Cardiac muscle cell (in vitro differentiated cells and primary cell): ENCODE data around the gene PIM3. TPM values are rescaled to one million over a fixed set of nuclear protein-coding genes. Genes with fewer than 3 reads are reported as not detected.

Experiments
- DNase-seq, 2 donors: peaks; one replicate each; pipeline versions ENCODE4 v3.0.0 to v3.0.0-alpha.2; 2010 to 2017; ENCODE audit warnings: low read depth in 1 of 2, low spot score in 1 of 2
- H3K27ac ChIP-seq: fragments of 200-600 bp; sonication (generic); 2 replicates; pipeline ENCODE4 v1.5.1; 2016
- H3K27me3 ChIP-seq: fragments of 200-600 bp; sonication (generic); 2 replicates; pipeline ENCODE4 v1.6.0; 2016; ENCODE audit warnings: control low read depth
- H3K36me3 ChIP-seq: fragments of 200-600 bp; sonication (generic); 2 replicates; pipeline ENCODE4 v1.5.1; 2016; ENCODE audit warnings: control low read depth
- H3K4me1 ChIP-seq: fragments of 200-600 bp; sonication (generic); 2 replicates; pipeline ENCODE4 v1.8.1; 2017; ENCODE audit warnings: low read depth, mild to moderate bottlenecking, mixed run types
- H3K4me3 ChIP-seq: fragments of 200-600 bp; sonication (generic); 2 replicates; pipeline ENCODE4 v1.5.1; 2016; ENCODE audit warnings: mild to moderate bottlenecking
- H3K9me3 ChIP-seq: fragments of 200-600 bp; sonication (generic); 2 replicates; pipeline ENCODE4 v1.5.1; 2017; ENCODE audit warnings: low read depth, mild to moderate bottlenecking, control low read depth
- CTCF ChIP-seq: IDR thresholded peaks from 2 replicates; pipeline ENCODE4 v1.5.1; 2012; ENCODE audit warnings: low read depth, mild to moderate bottlenecking, low read length
- polyA plus RNA-seq: library from polyadenylated mRNA; unstranded; fragments of >200 nt; fragmentation: Nextera tagmentation; extraction: Ambion mirVana; gene quantifications from 2 replicates; pipeline ENCODE4 v1.2.1, GENCODE V29; 2016
- total RNA-seq: library from RNA; depleted of rRNA; stranded (reverse); fragments of >200 nt; gene quantifications from 2 replicates; pipeline ENCODE4 v1.2.3, GENCODE V29; 2016

Gene PIM3
- total and polyA plus RNA-seq, 2 experiments from 2014 or later = 46.1 to 62.2 TPM

GRCh38 chr22:49961005-49961600 is 531 bp downstream of the PIM3 start:
- Histone ChIP-seq H3K4me3 (peak overlapping the region; percentile 93), H3K9me3 (no peaks in the 10 kb centered on the region), H3K36me3 (peaks cover 11% of the 10 kb centered on the region), H3K27ac (peak overlapping the region; percentile 99), H3K27me3 (no peaks in the 10 kb centered on the region), H3K4me1 (peaks cover 17% of the 10 kb centered on the region)
- no peak for TF ChIP-seq CTCF
- peak; percentile 57 to 62 for DNase-seq

GRCh38 chr22:49961601-49962011 is 1.0 kb downstream of the PIM3 start:
- no peaks in the 10 kb centered on the region for H3K9me3 ChIP-seq
- H3K4me3 ChIP-seq = peak overlapping the region; percentile 93
- peaks cover 22% of the 10 kb centered on the region for H3K4me1 ChIP-seq
- no peak for TF ChIP-seq CTCF
- peak overlapping the region; percentile 99 for H3K27ac ChIP-seq
- peaks cover 11% of the 10 kb centered on the region for H3K36me3 ChIP-seq
- DNase-seq = peak in 1 of 2 donors; percentile 33
- no peaks in the 10 kb centered on the region for H3K27me3 ChIP-seq

- H3K4me3 ChIP-seq = peak overlapping the region; percentile 93
- H3K36me3 ChIP-seq = peaks cover 11% of the 10 kb centered on the region
- H3K9me3 ChIP-seq = no peaks in the 10 kb centered on the region
- TF ChIP-seq CTCF = no peak
- DNase-seq = peak; percentile 82 to 96
- no peaks in the 10 kb centered on the region for H3K27me3 ChIP-seq
- peak overlapping the region; percentile 99 for H3K27ac ChIP-seq
- H3K4me1 ChIP-seq = peaks cover 28% of the 10 kb centered on the region
Measured at GRCh38 chr22:49962012-49962750, 1.6 kb downstream of the PIM3 start.

GRCh38 chr22:49962751-49963646 is 2.4 kb downstream of the PIM3 start:
- peak overlapping the region; percentile 7 for H3K27ac ChIP-seq
- peaks cover 36% of the 10 kb centered on the region for H3K4me1 ChIP-seq
- no peak for DNase-seq

More at GRCh38 chr22:49962751-49963646, 2.4 kb downstream of the PIM3 start:
- no peaks in the 10 kb centered on the region for H3K9me3 ChIP-seq
- peaks cover 11% of the 10 kb centered on the region for H3K36me3 ChIP-seq
- no peak for TF ChIP-seq CTCF
- no peaks in the 10 kb centered on the region for H3K27me3 ChIP-seq
- no peak overlapping the region for H3K4me3 ChIP-seq
